HG03460 (cell line): Measurements from ENCODE around the gene TSEN54.
A peak's percentile ranks its signal among the peaks of the same experiment; 100 is the strongest.

Experiments
- ATAC-seq: cut with Tn5 transposase; IDR thresholded peaks from one replicate; pipeline ENCODE4 v1.9.1; 2021; ENCODE audit not compliant: unreplicated experiment

TSEN54 gene

GRCh38 chr17:75503976-75504346 is 12.4 kb upstream of the TSEN54 start:
- ATAC-seq, result no peak

DNA sequence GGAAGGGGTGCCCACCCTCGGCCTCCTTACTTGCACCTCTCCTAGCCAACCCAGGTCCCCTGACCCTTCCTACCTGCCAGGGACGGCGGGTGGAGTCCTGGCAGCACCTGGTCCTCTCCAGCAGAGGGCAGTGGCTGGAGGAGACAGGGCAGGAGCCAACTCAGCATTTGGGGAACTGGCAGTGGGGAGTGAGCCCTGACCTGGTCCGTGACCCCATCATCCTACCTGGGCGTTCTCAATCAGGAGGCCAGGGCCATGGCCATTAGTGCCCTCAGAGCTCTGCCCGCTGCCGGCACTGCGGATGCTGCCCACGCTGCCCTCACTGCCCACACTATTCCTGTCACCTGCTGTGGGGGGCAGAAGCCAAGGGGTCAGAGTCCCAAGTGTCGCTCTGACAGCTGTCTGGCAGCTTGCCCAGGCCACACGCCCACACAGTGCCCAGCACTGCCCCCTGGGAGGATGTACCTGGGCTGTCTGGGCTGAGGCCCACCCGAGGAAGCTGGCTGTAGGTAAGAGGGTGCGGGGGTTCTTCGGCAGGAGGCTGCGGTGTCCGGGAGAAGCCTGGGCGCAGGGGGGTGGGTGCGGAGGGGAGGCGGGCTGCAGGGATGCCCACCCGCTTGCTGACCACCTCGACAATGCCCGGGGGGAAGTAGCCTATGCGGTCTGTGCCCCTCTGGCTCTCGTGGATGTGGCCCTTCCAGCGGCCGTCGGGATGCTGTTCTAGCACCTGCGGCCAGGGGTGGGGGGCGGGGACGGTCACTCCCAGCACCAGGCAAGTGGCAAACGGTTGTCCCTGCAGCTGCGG is 11.8 kb upstream of the TSEN54 start:
- no peak for ATAC-seq

DNA sequence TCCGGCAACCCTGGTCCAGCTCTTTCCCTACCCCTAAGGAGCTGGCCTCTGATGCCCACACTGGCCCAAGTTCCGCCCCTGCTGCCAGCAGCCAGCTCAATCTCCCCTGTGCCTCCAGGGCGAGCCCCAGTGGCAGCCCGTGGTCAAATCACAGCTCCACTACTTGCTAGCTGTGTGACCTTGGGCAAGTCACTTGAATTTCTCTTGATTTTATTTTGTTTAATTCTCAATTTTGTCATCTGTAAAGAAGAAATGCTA is 11.2 kb upstream of the TSEN54 start:
- no peak for ATAC-seq

DNA sequence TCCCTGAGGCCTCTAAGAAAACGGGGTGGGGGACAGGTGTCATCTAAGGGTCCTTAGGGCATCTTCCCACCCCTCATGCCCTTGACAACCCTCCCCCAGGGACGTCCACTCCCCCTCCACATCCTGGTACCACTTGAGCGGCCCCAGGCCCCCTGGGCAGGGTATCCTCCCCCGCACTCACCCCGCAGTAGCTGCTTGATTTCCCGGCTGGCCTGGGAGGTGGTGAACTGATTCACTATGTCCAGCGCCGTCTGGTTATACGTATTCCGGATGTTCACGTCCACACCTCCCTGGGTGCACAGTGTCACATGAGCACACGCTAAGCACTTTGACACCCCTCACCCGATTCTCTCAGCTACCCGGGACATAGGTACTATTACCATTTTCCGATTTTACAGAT is 10.7 kb upstream of the TSEN54 start:
- ATAC-seq, result no peak

- ATAC-seq, result no peak
Observed at GRCh38 chr17:75506134-75506533, 10.2 kb upstream of the TSEN54 start.

GRCh38 chr17:75506888-75507287 is 9.4 kb upstream of the TSEN54 start:
- no peak for ATAC-seq

DNA sequence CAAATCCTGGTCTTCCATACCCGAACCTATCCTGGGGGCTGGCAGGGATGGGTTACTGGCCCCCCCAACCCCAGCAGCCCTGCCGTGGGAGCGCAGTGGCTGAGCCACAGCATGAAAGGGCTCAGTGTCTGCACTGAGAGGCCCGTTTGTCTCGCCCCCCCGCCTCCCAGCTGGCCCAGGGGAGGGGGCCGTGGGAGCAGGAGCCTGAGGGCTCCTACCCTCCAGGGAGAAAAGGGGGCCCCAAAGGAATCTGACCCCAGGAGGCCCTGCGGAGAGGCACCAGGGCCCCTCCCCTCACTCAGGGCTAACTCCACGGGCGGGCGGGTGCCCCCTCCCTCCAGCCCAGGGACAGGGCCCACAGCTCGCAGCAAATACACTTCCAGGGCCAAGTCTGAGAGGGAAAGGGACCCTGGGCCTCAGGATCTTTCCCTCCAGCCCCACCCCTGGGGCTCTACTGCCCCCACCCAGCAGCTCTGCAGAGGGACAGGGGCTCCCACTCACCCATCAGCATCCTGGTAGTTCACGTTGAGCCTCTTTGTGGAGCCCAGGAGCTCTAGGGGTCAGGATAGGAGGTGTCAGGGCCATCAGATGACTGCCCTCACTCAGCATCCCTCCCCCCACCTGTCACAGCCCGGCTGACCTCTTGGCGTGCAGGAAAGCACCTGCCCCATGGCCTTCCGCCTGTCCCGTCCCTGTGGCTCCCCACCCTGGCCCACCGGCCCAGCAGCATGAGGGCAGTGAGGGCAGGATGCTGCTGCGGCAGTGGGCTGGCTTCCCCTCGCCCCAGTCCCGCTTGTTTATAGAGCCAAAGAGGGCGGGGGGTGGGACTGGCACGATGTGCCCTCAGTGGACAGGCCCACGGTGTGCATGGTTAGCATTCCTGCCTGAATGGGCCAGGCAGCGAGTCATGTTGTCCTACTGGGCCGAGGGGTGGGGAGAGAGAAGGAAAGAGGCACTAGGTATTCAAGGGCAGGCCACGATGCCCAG is 8.3 kb upstream of the TSEN54 start:
- ATAC-seq, result no peak

GRCh38 chr17:75508931-75509361 is 7.4 kb upstream of the TSEN54 start:
- ATAC-seq, result no peak

DNA sequence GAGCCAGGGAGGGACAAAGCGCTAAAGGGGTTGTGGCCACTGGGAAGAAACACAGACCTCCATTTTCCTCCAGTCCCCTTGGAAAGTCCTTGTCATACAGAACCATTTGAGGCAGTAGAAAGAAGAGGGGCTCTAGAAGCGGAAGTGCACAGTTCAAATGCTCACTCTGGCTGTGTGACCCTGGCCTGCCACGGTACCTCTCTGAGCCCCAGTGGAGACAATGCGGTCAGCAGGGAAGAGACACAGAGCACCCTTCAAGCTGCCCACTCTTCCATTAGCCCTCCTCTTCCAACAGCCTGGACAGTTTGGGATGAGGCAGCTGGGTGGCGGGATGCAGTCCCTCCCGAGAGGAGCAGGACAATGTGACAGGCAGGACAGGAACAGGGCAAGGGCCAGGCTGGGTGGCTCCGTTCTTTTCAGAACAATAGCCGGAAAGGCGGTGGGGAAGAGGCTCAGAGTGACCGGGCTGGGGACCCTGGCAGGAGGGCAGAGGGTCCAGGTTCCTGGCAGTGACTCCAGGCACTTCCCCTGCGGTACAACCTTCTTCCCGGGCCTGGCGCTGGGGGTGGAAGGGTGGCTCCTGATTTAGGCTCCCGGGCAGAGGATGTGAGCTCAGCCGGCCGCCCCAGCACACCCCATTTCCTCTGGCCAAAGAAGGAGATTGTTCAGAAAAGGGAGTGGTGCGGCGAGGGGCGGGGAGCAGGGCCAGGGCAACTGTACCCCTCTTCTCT is 6.6 kb upstream of the TSEN54 start:
- ATAC-seq, result no peak

DNA sequence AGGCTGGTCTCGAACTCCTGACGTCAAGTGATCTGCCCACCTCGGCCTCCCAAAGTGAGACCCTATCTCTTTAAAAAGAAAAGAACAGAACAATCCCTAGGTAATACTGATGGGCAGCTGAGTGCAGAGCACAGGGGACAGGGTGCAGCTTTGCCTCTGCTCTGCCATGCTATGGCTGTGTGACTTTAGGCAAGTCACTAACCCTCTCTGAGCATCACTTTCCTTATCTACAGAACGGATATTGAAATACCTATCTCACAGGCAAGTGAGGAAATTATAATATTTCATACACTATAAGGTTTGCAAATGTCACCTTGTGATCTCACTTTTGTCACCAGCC is 5.1 kb upstream of the TSEN54 start:
- no peak for ATAC-seq

- ATAC-seq, result no peak
Observed at GRCh38 chr17:75511610-75512575, 4.4 kb upstream of the TSEN54 start.

GRCh38 chr17:75512926-75513640 is 3.2 kb upstream of the TSEN54 start:
- no peak for ATAC-seq

- ATAC-seq, result no peak
Observed at GRCh38 chr17:75513641-75514000, 2.7 kb upstream of the TSEN54 start.

- no peak for ATAC-seq
Observed at GRCh38 chr17:75514299-75514918, 1.9 kb upstream of the TSEN54 start.

- no peak for ATAC-seq
Observed at GRCh38 chr17:75514919-75515495, 1.3 kb upstream of the TSEN54 start.

- peak; percentile 32 for ATAC-seq
Observed at GRCh38 chr17:75515496-75516254, 653 bp upstream of the TSEN54 start, which contains the start of gene CASKIN2. Gene CASKIN2 (minus strand): TSS chr17:75515537. CDS start chr17:75513804, 1,733 bp downstream.

GRCh38 chr17:75516619-75517296 is 430 bp downstream of the TSEN54 start:
- peak; percentile 14 for ATAC-seq
